NCI-H2029 treated with DMSO at 0.1 percent for 48 hours (cell line): Measurements from ENCODE around the gene FCHO1.

Source experiments
- DNase-seq: peaks from one replicate; lab custom pipeline; 2025; lab: John Stamatoyannopoulos, UW

The FCHO1 gene, protein sequence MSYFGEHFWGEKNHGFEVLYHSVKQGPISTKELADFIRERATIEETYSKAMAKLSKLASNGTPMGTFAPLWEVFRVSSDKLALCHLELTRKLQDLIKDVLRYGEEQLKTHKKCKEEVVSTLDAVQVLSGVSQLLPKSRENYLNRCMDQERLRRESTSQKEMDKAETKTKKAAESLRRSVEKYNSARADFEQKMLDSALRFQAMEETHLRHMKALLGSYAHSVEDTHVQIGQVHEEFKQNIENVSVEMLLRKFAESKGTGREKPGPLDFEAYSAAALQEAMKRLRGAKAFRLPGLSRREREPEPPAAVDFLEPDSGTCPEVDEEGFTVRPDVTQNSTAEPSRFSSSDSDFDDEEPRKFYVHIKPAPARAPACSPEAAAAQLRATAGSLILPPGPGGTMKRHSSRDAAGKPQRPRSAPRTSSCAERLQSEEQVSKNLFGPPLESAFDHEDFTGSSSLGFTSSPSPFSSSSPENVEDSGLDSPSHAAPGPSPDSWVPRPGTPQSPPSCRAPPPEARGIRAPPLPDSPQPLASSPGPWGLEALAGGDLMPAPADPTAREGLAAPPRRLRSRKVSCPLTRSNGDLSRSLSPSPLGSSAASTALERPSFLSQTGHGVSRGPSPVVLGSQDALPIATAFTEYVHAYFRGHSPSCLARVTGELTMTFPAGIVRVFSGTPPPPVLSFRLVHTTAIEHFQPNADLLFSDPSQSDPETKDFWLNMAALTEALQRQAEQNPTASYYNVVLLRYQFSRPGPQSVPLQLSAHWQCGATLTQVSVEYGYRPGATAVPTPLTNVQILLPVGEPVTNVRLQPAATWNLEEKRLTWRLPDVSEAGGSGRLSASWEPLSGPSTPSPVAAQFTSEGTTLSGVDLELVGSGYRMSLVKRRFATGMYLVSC

DNA sequence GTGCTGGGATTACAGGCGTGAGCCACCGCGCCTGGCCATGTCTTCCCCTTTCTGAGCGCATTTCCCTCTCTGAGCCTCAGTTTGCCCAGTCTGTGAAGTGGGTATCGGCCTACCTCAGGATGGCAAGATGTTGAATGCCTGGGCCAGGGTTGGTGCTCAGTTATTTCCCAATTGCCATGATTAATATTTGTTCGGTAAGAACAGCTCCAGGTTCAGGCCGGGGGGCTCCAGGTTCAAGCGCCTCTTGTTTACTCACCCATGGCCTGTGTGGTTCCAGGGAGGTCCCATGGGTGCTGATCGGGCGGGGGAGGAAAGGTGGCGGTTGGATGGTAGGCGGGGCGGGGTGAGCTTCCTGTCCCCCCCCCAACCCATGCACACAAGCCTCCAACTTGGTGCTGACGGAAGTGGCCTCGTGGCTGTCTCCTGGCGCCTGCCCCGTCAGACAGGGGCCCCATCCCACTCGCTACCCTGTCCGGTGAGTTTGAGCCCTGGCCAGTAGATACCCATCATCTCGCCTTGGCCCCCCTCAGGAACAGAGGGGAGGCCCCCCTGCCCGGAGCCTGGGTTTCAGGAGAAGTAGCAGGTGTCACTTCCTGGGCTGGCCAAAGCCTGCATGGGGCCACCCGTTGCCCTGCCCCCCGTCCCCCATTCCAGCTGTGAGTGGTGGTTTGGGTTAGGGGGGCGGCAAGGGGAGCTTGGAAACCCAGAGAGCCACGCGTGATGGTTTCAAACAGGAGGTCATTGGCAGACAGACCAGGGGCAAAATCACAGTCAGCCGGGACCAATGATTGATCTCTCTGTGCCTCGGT, at the start of gene FCHO1:
Gene FCHO1, plus strand, starts transcription at position 375 of the 809 bp plus-strand sequence. CDS start 3,688 bp downstream, outside the sequence.
- DNase-seq, result no peak

DNA sequence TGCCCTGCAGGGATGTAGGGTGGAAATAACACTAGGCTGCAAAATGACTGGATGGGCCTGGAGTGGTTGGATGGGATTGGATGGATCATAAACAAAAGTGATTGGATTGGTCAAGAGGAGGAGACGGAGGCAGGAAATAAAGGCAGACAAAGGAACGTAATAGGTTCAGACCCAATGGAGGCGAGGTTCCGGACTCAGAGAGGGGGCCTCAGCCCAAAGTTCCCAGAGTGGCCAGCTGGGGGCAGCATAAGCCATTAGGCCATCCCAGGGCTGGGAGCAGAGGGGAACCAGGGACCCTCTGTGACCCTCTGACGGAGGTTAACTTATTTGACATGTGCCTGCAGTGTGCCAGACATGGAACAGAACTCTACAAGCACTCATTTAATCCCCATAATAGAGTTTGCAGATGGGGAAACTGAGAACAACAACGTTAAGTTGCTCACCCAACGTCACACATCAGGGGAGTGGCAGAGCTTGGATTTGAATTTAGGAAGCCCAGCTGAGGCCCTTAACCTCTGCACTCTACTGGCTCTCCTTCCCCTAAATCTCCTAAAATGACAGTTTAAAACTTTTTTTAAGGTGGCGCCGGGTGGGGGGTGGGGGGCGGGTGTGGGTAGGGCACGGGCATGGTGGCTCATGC, 47.3 kb upstream of the FCHO1 start:
- no peak for DNase-seq

DNA sequence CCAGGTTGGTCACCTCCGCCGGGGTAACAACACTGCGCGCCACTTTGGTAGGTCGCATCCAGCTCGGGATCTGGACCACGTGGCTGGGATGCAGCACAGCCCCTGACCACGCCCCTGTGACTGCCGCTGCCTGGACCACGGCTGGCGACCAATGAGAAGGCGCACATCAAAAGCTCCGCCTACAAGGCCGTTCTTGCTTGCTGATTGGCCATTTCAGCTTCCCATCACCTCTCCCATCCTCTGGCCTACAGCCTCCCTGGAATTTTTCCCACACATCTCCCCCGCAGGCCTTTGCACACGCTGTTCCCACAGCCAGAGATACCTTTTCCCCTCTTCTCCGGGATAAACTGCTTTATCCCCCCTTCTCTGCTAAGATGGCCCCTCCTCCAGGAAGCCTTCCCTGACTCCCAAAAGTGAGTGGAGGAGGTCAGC, 44.5 kb upstream of the FCHO1 start:
- DNase-seq, result no peak

DNA sequence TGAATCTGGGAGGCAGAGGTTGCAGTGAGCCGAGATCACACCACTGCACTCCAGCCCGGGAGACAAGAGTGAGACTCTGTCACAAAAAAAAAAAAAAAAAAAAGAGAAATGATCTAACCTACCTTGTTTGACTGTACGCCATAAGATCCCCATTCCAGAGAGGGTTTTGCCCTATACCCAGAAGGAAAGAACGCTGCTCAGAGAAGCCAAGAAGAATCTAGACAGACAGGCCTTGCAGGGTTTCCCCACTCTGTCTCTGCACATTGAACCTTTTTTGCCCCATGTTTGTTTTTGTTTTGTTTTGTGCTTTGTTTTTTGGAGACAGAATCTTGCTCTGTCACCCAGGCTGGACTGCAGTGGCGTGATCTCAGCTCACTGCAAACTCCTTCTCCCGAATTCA, 39.4 kb upstream of the FCHO1 start:
- DNase-seq, result no peak

DNA sequence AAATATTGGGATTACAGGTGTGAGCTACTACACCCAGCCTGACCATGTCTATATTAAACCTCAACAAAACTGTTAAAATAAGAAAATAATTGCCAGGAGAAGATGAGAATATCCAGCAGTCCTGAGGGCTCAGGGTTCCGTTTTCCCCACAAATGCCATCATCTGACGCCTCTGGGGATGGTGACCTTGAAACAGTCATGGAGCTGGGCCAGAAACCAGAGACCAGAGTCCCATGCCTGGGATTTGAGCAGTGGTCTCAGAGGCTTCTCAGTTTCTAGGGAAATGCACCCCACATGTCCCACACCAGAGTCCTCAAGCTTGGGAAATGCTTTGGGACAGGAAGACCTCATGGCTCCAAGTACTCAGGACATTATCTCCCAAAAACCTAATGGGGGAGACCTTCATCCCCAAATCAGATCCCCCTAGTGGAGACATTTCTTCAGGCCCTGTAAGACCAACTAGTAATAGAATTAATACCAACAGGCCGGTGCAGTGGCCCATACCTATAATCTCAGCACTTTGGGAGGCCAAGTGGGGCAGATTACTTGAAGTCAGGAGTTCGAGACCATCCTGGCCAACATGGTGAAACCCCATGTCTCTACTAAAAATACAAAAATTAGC, 34.9 kb upstream of the FCHO1 start:
- DNase-seq, result no peak

DNA sequence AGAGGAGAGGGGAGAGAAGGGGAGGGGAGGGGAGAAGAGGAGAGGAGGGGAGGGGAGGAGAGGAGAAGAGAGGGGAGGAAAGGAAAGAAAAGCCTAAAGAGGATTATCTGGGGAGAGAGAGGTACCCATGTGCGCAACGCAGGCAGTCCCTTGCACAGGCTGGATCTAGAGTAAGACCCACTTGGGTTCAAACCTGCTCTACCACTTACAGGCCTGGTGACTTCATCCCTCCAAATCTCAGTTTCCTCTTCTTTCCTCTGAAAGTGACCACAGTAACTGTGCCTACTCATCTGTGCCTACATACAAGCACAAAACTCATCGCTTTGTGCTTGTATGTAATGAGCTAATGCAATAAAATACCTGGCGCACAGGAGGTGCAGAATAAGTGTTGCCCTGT, 32.7 kb upstream of the FCHO1 start:
- DNase-seq, result no peak

DNA sequence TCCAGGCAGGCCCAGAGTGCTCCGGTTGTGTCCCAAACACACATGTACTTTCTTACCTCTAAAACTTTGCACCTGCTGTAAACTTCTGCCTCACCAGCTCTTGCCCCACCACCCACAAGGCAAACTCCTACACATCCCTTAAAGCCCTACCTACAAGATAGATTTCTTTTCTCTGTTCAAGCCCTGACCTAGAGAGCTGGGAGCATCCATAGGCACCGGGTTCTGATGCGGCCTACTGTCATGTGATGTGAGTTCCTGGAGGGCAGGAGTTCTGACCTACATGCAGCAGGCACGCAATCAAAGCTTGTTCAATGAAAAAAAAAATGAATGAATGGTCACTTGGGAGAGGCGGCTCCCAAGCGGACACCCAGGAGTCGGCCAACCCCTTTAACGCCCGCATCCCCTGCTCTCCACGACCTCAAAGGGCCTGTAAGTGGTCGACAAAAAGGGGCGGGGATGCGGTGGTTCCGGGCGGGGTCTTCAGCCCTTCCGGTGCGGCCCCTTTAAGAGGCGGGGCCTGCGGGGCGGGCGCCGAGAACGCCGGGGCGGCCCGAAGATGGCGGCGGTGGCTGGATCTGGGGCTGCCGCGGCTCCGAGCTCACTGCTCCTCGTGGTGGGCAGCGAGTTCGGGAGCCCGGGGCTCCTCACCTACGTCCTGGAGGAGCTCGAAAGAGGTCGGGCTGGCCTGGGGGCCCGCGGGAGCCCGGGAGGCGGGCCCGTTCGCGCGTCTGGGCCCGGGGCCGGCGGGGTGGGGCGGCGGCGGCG, 32.1 kb upstream of the FCHO1 start, which contains the start of gene MAP1S:
Gene MAP1S, plus strand, starts transcription at position 534 of the 765 bp plus-strand sequence. Its CDS starts 23 bp downstream, at position 557.
- DNase-seq, result peak; percentile 27

DNA sequence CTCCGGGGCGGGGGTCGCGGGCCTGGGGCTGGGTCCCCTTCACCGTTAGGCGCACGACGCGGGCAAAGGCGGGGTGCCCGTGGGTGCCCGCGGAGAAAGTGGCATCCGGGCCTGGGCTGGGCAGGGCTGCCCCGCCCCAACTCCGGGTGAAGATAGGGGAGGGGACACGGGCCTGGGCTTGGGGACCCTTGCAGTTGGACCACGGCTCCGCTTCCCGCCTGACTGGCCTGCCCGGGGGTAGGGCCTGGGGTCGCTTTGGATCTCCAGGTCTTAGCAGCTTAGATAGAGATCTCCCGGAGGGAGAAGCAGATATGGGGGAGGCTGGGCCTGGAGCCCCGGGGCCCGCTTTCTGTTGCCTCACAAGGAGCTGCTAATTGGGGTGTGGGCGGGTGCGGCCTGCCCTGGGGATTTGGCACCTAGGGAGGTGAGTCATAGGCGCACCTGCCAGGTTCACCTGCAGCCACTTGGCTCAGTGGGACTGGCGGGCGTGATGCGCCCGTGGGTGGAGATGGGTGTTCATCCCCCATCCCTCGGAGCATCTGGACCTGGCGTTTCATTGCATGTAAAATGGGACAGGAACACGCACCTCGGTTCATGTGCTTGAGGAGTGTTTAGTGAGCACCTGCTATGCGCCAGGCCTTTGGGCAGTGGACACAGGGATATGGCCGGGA, 31.4 kb upstream of the FCHO1 start:
- DNase-seq, result no peak

DNA sequence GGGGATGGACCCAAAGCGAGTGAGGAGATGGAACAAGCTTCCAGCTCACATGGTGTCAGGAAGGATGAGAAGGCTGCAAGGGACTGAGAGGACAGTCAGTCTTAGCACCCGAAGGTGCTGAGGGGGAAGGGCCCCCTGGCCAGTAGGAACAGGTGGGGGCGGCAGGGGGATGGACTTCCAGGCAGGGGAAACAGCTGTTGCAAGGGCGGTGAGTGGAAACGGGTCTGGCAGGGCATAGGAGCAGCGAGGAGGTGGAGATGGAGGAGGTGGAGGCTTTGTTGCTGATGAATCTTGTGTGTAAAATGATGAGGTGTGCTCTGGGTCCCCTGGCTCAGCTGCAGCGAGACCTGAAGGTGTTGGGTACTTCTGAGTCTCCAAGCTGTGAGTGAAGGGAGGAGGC, 30.8 kb upstream of the FCHO1 start:
- no peak for DNase-seq

DNA sequence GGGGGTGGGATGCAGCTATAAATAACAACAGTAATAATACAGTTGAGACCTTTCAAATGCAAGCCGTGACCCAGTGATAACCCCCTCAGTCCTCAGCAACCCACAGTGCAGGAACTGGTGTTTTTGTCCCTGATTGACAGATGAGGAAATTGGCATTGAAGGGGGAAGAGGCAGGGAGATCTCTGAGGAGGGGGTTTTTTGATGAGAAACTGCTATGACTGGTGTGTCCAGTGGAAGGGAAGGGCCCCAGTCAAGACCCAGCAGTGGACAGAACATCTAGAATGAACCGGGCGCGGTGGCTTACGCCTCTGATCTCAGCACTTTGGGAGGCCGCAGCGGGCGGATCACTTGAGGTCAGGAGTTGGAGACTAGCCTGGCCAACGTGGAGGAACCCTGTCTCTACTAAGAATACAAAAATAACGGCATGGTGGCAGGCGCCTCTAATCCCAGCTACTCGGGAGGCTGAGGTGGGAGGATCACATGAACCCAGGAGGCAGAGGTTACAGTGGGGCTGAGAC, 30.1 kb upstream of the FCHO1 start:
- DNase-seq, result no peak

DNA sequence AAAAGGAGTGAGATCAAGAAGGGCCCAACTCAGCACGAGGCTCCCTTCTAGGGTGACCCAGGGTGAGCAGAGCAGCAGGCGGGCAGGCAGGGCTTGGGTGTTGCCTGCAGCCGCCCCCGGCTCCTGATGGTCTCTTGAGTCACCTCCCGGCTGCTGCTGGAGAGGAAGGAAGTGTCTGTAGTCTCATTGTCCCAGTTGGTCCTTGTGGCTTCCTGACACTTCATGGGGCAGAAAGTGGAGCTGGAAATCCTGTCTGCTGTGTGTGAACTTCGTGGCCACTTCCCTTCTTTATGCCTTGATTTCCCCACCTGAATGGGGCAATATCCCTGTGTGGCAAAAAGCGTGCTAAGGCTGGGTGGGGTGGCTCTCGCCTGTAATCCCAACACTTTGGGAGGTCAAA, 29.5 kb upstream of the FCHO1 start:
- no peak for DNase-seq

DNA sequence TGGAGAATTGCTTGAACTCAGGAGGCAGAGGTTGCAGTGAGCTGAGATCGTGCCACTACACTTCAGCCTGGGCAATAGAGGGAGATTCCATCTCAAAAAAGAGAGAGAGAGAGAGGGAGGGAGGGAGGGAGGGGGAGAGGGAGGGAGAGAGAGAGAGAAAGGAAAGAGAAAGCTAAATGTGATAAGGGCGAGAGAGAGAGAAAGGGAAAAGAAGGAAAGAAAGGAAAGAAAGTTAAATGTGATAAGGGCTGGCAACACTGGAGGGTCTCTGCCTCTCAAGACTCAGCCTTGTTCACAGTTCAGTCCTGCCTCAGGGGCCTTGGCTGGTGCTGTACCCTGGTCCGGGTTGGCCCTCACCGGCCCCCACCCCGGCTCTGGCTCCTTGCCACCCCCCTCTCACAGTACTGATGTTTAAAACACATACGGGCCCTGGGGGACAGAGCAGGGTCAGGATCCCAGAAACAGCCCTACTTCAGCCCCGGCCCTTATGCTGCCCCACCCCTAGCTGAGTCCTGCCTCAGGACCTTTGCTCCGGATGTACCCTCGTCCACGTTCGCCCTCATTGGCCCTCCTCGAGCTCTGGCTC, 28.5 kb upstream of the FCHO1 start:
- no peak for DNase-seq

DNA sequence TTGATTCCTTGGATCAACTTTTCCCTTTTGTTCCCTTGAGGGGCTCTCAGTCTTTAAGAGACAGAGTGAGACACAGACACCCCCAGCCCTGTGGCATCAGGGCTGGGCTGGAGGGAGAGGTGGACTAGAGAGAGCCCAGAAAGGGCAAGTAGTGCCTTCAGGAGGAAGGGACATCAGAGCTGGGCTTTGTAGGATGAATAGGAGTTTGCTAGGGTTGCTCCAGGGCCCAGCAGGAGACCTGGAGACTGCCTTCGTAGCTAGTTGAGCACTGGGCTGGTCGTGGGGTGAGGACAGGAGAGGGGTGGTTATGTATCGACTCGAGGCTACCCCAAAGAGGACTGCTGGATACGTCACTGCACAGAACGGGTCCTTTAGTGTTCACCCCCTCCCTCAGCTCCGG, 26.6 kb upstream of the FCHO1 start:
- DNase-seq, result no peak

DNA sequence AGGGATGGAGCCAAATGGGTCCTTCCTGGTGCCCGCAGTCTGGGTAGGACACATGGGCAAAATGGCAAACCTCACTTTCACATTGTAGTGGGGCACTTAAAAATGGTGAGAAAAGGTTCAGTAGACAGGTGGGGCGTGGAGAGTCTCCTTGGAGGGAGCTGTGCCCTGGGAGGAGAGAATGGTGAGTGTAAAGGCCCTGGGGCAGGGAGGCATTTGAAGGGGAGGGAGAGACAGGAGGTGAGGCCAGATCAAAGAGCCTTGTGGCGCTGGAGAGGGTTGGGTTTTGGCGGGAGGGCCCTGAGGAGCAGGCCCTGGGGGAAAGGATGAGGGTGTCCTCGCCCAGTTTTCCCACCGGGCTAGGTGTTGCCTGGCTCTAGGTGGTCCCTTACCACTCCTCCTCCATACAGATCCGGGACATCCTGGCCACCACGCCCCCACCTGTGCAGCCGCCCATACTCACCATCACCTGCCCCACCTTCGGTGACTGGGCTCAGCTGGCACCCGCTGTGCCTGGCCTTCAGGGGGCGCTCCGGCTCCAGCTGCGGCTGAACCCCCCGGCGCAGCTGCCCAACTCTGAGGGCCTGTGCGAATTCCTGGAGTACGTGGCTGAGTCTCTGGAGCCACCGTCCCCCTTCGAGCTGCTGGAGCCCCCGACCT, 25.7 kb upstream of the FCHO1 start:
- no peak for DNase-seq

DNA sequence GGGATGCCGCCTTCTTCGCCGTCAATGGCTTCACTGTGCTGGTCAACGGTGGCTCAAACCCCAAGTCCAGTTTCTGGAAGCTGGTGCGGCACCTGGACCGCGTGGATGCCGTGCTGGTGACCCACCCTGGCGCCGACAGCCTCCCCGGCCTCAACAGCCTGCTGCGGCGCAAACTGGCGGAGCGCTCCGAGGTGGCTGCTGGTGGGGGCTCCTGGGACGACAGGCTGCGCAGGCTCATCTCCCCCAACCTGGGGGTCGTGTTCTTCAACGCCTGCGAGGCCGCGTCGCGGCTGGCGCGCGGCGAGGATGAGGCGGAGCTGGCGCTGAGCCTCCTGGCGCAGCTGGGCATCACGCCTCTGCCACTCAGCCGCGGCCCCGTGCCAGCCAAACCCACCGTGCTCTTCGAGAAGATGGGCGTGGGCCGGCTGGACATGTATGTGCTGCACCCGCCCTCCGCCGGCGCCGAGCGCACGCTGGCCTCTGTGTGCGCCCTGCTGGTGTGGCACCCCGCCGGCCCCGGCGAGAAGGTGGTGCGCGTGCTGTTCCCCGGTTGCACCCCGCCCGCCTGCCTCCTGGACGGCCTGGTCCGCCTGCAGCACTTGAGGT, 25.0 kb upstream of the FCHO1 start:
- DNase-seq, result no peak

DNA sequence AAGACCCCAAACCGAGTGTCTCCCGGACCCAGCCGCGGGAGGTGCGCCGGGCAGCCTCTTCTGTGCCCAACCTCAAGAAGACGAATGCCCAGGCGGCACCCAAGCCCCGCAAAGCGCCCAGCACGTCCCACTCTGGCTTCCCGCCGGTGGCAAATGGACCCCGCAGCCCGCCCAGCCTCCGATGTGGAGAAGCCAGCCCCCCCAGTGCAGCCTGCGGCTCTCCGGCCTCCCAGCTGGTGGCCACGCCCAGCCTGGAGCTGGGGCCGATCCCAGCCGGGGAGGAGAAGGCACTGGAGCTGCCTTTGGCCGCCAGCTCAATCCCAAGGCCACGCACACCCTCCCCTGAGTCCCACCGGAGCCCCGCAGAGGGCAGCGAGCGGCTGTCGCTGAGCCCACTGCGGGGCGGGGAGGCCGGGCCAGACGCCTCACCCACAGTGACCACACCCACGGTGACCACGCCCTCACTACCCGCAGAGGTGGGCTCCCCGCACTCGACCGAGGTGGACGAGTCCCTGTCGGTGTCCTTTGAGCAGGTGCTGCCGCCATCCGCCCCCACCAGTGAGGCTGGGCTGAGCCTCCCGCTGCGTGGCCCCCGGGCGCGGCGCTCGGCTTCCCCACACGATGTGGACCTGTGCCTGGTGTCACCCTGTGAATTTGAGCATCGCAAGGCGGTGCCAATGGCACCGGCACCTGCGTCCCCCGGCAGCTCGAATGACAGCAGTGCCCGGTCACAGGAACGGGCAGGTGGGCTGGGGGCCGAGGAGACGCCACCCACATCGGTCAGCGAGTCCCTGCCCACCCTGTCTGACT, 24.1 kb upstream of the FCHO1 start:
- no peak for DNase-seq

DNA sequence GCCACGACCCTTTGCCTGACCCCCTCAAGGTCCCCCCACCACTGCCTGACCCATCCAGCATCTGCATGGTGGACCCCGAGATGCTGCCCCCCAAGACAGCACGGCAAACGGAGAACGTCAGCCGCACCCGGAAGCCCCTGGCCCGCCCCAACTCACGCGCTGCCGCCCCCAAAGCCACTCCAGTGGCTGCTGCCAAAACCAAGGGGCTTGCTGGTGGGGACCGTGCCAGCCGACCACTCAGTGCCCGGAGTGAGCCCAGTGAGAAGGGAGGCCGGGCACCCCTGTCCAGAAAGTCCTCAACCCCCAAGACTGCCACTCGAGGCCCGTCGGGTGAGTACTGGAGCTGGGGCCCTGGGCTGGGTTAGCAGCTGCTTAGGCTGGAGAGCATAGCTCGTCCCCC, 23.4 kb upstream of the FCHO1 start:
- no peak for DNase-seq
